Lung (tissue), 12 donors: ENCODE results near the gene ZNF580. TPM values are rescaled to one million over a fixed set of nuclear protein-coding genes. Genes with fewer than 3 reads are reported as not detected.
A peak's percentile ranks its signal among the peaks of the same experiment; 100 is the strongest.

Source experiments
- ATAC-seq: fragments of 200-7000 bp; cut with Tn5 transposase; one replicate; pipeline ENCODE4 v1.9.1; 2020; ENCODE audit warnings: moderate number of reproducible peaks; ENCODE audit not compliant: insufficient read depth, low FRiP score
- DNase-seq, 3 donors: peaks; one replicate each; pipeline ENCODE4 v3.0.0-alpha.2; 2013 to 2017
- H3K27ac ChIP-seq, 2 donors: one replicate each; pipeline ENCODE4 v1.5.1; 2013; ENCODE audit warnings: mild to moderate bottlenecking in 2 of 2, moderate library complexity in 2 of 2, control low read depth in 1 of 2, inconsistent platforms in 1 of 2, low read depth in 1 of 2, low read length in 1 of 2
- H3K27me3 ChIP-seq, 3 donors: one replicate each; pipeline ENCODE4 v1.5.1; 2013; ENCODE audit warnings: low read length in 2 of 3; ENCODE audit not compliant: control insufficient read depth in 3 of 3, insufficient read depth in 3 of 3
- H3K36me3 ChIP-seq, 4 donors: one replicate each; pipeline ENCODE4 v1.5.1; 2013; ENCODE audit warnings: low read length in 4 of 4, mild to moderate bottlenecking in 1 of 4, moderate library complexity in 1 of 4; ENCODE audit not compliant: control insufficient read depth in 4 of 4, insufficient read depth in 4 of 4
- H3K4me1 ChIP-seq, 5 donors: one replicate each; pipeline ENCODE4 v1.5.1; 2013; ENCODE audit warnings: low read length in 5 of 5, mild to moderate bottlenecking in 2 of 5, moderate library complexity in 1 of 5; ENCODE audit not compliant: control insufficient read depth in 5 of 5, insufficient read depth in 5 of 5
- H3K4me3 ChIP-seq: one replicate; pipeline ENCODE4 v1.5.1; 2013; ENCODE audit warnings: mild to moderate bottlenecking, control low read depth, moderate library complexity
- H3K9ac ChIP-seq, 2 donors: one replicate each; pipeline ENCODE4 v1.5.1; 2013; ENCODE audit warnings: low read length in 2 of 2, control low read depth in 1 of 2; ENCODE audit not compliant: insufficient read depth in 1 of 2
- H3K9me3 ChIP-seq, 4 donors: one replicate each; pipeline ENCODE4 v1.5.1; 2013; ENCODE audit warnings: low read length in 3 of 4, mild to moderate bottlenecking in 1 of 4, moderate library complexity in 1 of 4; ENCODE audit not compliant: control insufficient read depth in 4 of 4, insufficient read depth in 3 of 4
- WGBS, 2 donors: extraction: QIAGEN DNeasy Blood & Tissue Kit; methylation state at CpG; one replicate each; pipeline ENCODE4 v1.1.7; 2013; 5-methylcytosine and 5-hydroxymethylcytosine counted together
- polyA plus RNA-seq, 2 donors: library from polyadenylated mRNA; stranded (reverse); fragments of 200-250 nt; gene quantifications; one replicate each; pipeline ENCODE4 v1.2.1, GENCODE V29; 2013
- total RNA-seq, 2 donors: library from RNA; depleted of rRNA in 1 of 2; stranded (reverse); fragments of >200 nt in 1 of 2; gene quantifications; one replicate each; pipeline ENCODE4 v1.2.1, GENCODE V29; 2014 to 2021
- TF ChIP-seq, protein P1 (sequence below): IDR thresholded peaks from 2 replicates; pipeline ENCODE4 v1.5.1; 2012; ENCODE audit warnings: mild to moderate bottlenecking; ENCODE audit errors: control extremely low read depth, extremely low read depth
- donor health status: control.
- donor health status: control.
- donor health status: Bipolar disorder and iron deficiency.
- donor health status: healthy.
- donor health status: DM: yes; HTN: yes; CAD: no.

ZNF580 gene
- total and polyA plus RNA-seq, 4 donors: 11.1 to 41.3 (median 30.8) TPM

DNA sequence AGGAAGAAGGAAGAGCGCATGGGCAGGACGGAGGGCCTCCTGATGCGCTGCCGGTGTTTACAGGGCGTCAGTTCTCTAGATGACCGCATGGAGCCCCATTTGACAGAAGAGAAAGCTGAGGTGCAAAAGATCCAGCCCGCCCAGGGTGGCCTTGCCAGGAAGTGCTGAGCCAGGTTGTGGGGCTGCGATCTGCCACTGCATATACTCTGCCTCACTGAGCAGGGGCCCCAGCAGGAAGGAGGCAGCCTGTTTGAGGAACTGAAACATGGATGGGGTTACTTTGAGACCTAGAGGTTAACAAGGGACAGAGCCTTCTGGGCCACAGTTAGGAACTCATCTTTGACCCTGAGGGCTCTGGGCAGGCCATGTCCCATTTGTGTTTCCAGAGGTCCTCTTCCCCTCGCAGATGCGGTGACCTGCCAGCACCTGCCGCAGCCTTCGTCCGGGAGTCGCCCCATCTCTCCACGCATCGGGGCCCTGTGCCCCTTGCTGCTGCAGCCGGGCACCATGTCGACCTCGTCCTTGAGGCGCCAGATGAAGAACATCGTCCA, 37.4 kb downstream of the ZNF580 start:
- ATAC-seq (no peak), DNase-seq (peak in 1 of 3 donors; percentile 10)
- TF ChIP-seq, protein P1, sequence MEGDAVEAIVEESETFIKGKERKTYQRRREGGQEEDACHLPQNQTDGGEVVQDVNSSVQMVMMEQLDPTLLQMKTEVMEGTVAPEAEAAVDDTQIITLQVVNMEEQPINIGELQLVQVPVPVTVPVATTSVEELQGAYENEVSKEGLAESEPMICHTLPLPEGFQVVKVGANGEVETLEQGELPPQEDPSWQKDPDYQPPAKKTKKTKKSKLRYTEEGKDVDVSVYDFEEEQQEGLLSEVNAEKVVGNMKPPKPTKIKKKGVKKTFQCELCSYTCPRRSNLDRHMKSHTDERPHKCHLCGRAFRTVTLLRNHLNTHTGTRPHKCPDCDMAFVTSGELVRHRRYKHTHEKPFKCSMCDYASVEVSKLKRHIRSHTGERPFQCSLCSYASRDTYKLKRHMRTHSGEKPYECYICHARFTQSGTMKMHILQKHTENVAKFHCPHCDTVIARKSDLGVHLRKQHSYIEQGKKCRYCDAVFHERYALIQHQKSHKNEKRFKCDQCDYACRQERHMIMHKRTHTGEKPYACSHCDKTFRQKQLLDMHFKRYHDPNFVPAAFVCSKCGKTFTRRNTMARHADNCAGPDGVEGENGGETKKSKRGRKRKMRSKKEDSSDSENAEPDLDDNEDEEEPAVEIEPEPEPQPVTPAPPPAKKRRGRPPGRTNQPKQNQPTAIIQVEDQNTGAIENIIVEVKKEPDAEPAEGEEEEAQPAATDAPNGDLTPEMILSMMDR: no peak
- Histone ChIP-seq H3K4me3 (no peak overlapping the region), H3K9me3 (no peaks in the 10 kb centered on the region), H3K9ac (no peak overlapping the region), H3K27ac (peak overlapping the region in 1 of 2 donors; percentile 2), H3K36me3 (peaks cover 0 to 42% (median 29%) of the 10 kb centered on the region in 4 donors), H3K4me1 (peaks cover 3 to 14% (median 11%) of the 10 kb centered on the region in 5 donors), H3K27me3 (no peaks in the 10 kb centered on the region)
- 76 to 81% methylated on average over 21 of the region's 21 CpGs for WGBS, 2 donors

- Histone ChIP-seq H3K4me1 (peaks cover 3 to 17% (median 11%) of the 10 kb centered on the region in 5 donors), H3K27me3 (no peaks in the 10 kb centered on the region), H3K9ac (no peak overlapping the region), H3K36me3 (peaks cover 0 to 42% (median 27%) of the 10 kb centered on the region in 4 donors), H3K4me3 (no peak overlapping the region), H3K27ac (no peak overlapping the region), H3K9me3 (no peaks in the 10 kb centered on the region)
- DNase-seq (no peak), ATAC-seq (no peak)
- TF ChIP-seq, protein P1: no peak
- 90 to 93% methylated on average over 24 of the region's 24 CpGs for WGBS, 2 donors
These were observed 38.8 kb downstream of the ZNF580 start for GRCh38 chr19:55679343-55680257.

GRCh38 chr19:55680339-55681130, 39.7 kb downstream of the ZNF580 start:
- H3K27me3 ChIP-seq: no peaks in the 10 kb centered on the region
- 93 to 95% methylated on average over 20 of the region's 20 CpGs for WGBS, 2 donors
- ATAC-seq (no peak), DNase-seq (no peak)
- peak overlapping the region in 1 of 2 donors; percentile 4 for H3K27ac ChIP-seq
- TF ChIP-seq, protein P1: no peak
- H3K36me3 ChIP-seq: peaks cover 0 to 43% (median 33%) of the 10 kb centered on the region in 4 donors
- peaks cover 3 to 17% (median 14%) of the 10 kb centered on the region in 5 donors for H3K4me1 ChIP-seq
- H3K9ac ChIP-seq: no peak overlapping the region
- H3K4me3 ChIP-seq: no peak overlapping the region
- H3K9me3 ChIP-seq: no peaks in the 10 kb centered on the region
